GM08714 (cell line): ENCODE data around the gene FAM222A.

Source experiments
- H3K4me3 ChIP-seq: fragments of 200-500 bp; sonication (Bioruptor generic); 2 replicates; pipeline ENCODE4 v1.5.1; 2014; ENCODE audit warnings: mild to moderate bottlenecking, low read length, inconsistent platforms
- ZNF274 ChIP-seq: IDR thresholded peaks from 2 replicates; pipeline ENCODE4 v1.6.1; 2012; ENCODE audit warnings: mild to moderate bottlenecking, low read depth, low read length

The FAM222A gene

GRCh38 chr12:109739747-109740693 lies 26.4 kb downstream of the FAM222A start:
- H3K4me3 ChIP-seq: no peak overlapping the region
- TF ChIP-seq ZNF274: no peak

- H3K4me3 ChIP-seq: no peak overlapping the region
- no peak for TF ChIP-seq ZNF274
Measured at GRCh38 chr12:109740694-109741245, 27.1 kb downstream of the FAM222A start.

DNA sequence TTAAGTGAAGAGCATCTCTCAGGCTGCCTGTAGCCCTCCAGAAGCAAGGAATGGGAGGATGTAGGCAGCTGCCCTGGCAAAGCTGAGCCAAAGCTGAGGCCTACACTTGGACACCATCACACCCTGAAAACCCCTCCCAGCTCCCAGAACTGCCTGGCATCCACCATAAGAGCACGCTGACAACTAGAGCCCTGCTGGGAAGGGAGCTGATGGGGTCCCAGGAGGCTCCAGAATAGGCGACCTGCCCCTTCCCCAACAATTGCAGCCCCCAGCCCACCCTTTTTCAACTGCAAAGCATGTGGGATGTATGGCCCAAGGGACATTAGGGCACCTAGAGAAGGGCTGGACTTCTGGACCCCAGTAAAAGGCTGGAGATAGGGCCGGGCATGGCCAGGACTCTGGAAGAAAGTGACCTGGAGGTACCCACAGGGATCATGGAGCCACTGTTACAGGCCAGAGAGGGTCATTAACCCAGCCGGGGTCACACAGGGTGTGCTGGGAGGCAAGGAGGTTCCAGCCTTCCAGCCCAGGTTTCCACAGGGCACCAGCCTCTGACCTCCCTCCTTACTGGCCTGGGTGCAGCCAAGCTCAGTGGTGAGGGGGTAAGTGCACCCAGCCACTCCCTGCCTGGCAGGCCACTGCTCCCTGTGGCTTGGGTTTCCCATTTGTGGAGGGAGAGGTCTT lies 27.8 kb downstream of the FAM222A start:
- no peak overlapping the region for H3K4me3 ChIP-seq
- TF ChIP-seq ZNF274: no peak

DNA sequence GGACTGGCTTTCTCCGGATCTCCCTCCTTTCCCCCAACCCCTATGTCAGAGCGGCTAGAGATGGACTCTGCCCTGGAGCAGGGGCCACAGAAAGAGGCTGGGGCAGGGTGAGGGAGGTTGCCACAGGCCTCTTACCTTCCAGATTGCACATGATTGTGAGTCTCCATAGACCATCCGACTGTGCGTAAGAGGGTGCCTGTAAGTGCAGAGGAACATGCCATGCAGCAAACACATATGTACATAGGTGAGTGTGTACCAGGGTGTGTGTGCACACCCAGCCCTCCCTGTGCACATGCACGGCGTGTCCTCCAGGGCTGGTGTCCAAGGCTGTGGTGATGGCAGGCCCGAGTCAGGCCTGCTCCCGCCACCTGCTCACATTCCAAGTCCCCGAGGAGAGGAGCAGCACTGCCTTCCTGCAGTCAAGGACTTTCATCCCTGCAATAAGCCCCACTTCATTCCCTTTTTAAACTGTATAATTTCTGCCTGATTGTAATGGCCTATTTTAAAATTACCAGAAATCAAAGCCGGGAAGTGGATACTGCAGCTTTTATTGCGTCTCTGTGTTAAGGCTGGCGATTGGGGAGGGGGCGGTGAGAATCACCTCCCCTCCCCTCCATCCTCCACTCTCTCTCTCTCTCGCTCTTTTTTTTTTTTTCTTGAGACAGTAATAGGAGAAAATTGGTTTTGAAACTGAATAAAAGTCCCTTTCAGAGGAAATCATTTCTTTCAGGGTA lies 28.5 kb downstream of the FAM222A start:
- no peak for TF ChIP-seq ZNF274
- no peak overlapping the region for H3K4me3 ChIP-seq

GRCh38 chr12:109743076-109743910 lies 29.7 kb downstream of the FAM222A start:
- H3K4me3 ChIP-seq: no peak overlapping the region
- TF ChIP-seq ZNF274: no peak

DNA sequence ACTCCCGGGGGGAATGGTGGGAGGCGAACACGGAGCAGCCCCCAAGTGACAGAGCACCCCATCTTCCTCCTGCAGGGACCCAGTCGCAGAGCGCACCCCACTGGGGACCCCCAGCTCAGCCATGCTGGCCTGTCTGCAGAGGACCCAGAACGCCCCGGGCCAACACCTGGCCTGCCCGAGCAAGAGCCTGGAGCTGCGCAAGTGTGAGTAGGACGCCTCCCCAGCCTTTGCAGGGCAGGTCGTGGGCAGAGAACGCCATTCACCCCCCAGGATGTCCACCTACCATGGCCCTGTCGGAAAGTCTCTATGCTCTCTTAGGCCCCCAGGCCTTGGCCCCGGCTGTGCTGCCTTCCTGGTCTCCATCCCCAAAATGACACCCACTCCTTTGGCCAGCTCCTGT lies 30.4 kb downstream of the FAM222A start:
- no peak overlapping the region for H3K4me3 ChIP-seq
- no peak for TF ChIP-seq ZNF274

DNA sequence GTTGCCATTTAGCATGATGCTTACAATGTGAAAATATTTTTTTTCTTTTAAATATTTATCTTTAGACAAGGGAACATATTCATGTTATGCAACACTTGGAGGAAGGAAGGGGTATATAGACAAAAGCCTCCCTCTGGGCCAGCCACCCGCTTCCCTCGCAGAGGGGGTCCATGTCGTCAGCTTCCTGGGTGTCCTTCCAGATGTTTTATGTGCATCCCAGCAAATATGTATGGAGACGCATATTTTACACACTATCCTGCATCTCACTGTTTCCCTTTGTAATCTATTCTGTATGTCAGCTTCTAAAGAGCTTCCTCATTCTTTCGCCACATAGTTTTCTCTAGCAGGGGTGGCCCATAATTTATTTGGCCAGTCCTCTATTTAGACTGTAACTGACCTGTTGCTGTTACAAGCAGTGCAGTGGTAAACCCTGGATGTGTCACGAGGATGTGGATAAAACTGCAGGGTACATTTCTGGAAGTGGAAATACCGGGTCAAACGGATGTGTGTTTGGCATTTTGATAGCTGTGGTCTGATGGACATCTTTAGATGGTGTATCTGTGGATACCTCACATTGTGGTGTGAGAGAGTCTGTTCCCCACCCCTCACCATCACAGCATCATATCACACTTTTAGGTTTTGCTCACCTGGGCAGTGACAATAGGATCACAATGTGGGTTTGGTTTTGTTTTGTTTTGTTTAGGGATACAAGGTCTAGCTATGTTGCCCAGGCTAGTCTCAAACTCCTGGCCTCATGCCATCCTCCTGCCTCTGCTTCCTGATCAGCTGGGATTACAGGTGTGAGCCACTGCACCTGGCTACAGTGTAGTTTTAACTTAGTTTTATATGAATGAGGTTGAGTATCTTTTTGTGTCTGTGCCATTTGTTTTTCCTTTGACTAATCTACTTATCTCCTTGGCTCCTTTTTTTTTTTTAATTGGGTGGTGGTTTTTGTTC lies 31.6 kb downstream of the FAM222A start:
- TF ChIP-seq ZNF274: no peak
- H3K4me3 ChIP-seq: no peak overlapping the region

- H3K4me3 ChIP-seq: no peak overlapping the region
- TF ChIP-seq ZNF274: no peak
Measured at GRCh38 chr12:109752117-109753053, 38.8 kb downstream of the FAM222A start.

GRCh38 chr12:109753054-109753401 lies 39.4 kb downstream of the FAM222A start:
- no peak overlapping the region for H3K4me3 ChIP-seq
- no peak for TF ChIP-seq ZNF274

GRCh38 chr12:109753959-109754358 lies 40.3 kb downstream of the FAM222A start:
- H3K4me3 ChIP-seq: no peak overlapping the region
- TF ChIP-seq ZNF274: no peak

DNA sequence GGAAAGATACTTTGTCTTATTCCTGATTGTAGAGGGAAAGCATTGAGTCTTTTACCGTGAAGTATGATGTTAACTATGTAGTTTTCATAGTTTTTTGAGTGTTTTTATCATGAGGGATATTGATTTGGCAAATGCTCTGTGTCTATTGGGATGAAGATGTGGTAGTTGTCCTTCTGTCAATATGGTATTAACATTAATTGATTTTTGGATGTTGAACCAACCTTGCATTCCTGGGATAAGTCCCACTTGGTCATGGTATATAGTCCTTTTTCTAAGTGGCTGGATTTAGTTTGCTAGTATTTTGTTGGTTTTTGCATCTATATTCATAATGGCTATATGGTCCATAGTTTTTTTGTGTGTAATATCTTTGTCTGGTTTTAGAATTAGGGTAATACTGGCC lies 42.8 kb downstream of the FAM222A start:
- TF ChIP-seq ZNF274: no peak
- no peak overlapping the region for H3K4me3 ChIP-seq
